Fibroblast of the aortic adventitia (primary cell): Measurements from ENCODE around the gene HIVEP2. TPM values are rescaled to one million over a fixed set of nuclear protein-coding genes. Genes with fewer than 3 reads are reported as not detected.

ENCODE experiments used
- DNase-seq: peaks from one replicate; pipeline ENCODE4 v3.0.0-alpha.2; 2010; ENCODE audit warnings: low read depth
- H3K4me3 ChIP-seq: 2 replicates; pipeline ENCODE4 v1.5.1; 2011; ENCODE audit warnings: low read depth, mild to moderate bottlenecking, control low read depth, low read length, moderate library complexity
- CTCF ChIP-seq: IDR thresholded peaks from 2 replicates; pipeline ENCODE4 v1.5.1; 2011; ENCODE audit warnings: mild to moderate bottlenecking, low read length, control low read depth, inconsistent platforms; ENCODE audit not compliant: insufficient read depth
- total RNA-seq: library from RNA; depleted of rRNA; stranded (reverse); fragments of >200 nt; gene quantifications from 2 replicates; pipeline ENCODE4 v1.2.3, GENCODE V29; 2012; ENCODE audit warnings: low replicate concordance

Gene HIVEP2
- total RNA-seq, 1 donor: 23.1 TPM

- H3K4me3 ChIP-seq: peak overlapping the region; percentile 99
- no peak for TF ChIP-seq CTCF
- no peak for DNase-seq
Observed at GRCh38 chr6:142945446-142946180, 637 bp upstream of the HIVEP2 start.

- DNase-seq: peak; percentile 96
- TF ChIP-seq CTCF: no peak
- H3K4me3 ChIP-seq: peak overlapping the region; percentile 99
Observed at GRCh38 chr6:142944124-142945048, 590 bp downstream of the HIVEP2 start.

- H3K4me3 ChIP-seq: peak overlapping the region; percentile 99
- peak; percentile 55 for DNase-seq
- TF ChIP-seq CTCF: no peak
Observed at GRCh38 chr6:142943711-142944123, 1.3 kb downstream of the HIVEP2 start.

- TF ChIP-seq CTCF: peak; percentile 53
- H3K4me3 ChIP-seq: no peak overlapping the region
- peak; percentile 76 for DNase-seq
Observed at GRCh38 chr6:142942805-142943227, 2.2 kb downstream of the HIVEP2 start.

GRCh38 chr6:142942238-142942637, 2.7 kb downstream of the HIVEP2 start:
- DNase-seq: no peak
- H3K4me3 ChIP-seq: no peak overlapping the region
- TF ChIP-seq CTCF: no peak

GRCh38 chr6:142941018-142941417, 4.0 kb downstream of the HIVEP2 start:
- no peak overlapping the region for H3K4me3 ChIP-seq
- TF ChIP-seq CTCF: no peak
- DNase-seq: no peak
